GM19099 (cell line): ENCODE measurements around the gene HSPA4L.
A peak's percentile ranks its signal among the peaks of the same experiment; 100 is the strongest.

Experiments
- POLR2A ChIP-seq: IDR thresholded peaks from 3 replicates; pipeline ENCODE4 v1.6.1; 2011; ENCODE audit warnings: low read depth; ENCODE audit not compliant: insufficient read length; ENCODE audit errors: extremely low read depth

HSPA4L gene

DNA sequence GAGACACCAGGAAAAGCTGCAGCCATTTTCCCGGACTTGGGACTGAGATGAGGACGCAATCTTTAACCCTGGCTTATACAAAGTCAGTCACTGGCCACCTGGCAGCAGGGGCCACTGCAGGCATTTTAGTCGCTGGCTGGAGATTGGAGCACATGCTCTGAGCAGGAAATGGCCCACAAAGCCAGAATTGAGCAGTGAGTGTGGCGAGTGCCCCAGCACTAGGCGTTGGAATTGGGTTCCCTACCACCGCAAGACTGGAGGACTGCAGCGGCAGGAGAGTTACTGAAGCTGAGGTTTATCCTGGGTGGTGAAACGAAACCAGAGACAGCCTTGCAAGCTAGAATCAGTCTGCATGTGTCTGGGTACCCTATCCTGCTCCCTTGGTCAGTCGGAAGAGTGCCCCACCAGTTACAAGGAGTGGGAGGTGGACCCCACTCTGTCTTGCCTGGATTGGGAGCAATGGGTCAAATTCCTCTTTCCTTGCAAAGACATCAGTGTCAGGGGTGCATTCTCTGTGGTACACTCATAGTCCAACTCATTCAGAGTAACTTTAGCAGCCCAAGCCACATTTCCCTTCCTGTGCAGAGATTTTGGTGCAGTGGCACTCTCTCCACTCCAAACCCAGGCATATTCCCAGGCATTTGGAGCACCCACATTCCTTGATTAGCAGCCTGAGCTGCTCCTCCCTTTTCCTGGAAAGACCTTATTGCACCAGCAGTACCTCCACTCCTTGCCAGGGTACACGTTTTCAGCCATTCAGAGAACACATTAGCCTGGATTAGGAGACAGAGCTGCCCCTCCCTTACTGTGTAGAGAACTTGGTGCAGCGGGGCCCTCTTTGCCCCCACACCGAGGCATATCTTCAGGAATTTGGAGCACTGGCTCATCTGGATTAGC lies 61.8 kb downstream of the HSPA4L start:
- TF ChIP-seq POLR2A = no peak

DNA sequence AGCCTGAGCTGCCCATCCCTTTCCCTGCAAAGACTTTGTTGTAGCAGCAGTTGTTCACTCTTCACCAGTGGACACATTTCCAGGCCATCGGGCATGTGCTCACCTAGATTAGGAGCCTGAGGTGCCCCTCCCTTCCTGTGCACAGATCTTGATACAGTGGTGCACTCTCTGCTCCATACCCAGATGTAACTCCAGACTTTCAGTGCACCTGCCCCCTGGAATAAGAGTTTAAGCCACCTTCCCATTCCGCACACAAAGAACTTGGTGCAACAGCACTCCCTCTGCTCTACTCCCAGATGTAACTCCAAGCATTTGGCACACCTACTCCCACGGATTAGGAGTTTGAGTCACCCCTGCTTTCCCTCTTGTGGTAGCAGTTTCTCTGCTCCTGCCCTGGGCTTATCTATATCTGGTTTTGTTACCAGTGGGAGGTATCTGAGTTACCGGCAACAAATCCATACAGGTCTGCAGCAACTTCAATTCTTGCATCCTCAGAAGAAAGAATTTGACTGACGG lies 62.5 kb downstream of the HSPA4L start:
- TF ChIP-seq POLR2A = no peak

DNA sequence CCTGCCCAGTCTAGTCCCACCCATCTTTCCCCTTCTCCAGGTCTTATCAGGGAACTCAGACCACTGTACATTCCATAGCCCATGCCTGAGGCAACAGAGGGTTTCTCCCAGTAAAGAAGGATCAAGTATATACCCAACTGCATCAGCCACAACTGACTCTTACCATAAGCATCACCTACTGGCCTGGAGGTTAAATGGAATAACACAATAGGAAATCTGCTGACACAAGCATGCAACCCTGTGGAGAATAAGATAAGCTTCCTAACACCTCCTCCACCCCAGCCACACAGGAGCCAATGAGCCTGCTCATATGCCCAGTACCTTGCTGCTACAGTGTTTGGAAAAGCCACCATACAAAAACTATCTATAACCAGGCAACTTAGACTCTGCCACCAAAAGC lies 63.9 kb downstream of the HSPA4L start:
- no peak for TF ChIP-seq POLR2A

DNA sequence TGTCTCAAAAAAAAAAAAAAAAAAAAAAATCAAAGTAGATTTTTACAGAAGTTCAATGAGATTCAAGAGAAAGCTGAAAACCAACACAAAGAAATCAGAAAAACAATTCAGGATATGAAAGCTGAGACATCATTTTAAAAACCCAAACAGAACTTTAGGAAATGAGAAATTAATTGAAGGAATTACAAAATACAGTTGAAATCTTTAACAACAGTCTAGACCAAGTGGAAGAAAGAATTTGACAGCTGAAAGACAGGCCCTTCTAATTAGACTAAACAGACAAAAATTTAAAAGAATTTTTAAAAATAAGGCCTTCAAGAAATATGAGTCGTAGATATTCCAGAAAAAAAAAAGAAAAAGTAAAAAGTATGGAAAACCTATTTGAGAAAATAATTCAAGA lies 64.6 kb downstream of the HSPA4L start:
- TF ChIP-seq POLR2A = no peak

DNA sequence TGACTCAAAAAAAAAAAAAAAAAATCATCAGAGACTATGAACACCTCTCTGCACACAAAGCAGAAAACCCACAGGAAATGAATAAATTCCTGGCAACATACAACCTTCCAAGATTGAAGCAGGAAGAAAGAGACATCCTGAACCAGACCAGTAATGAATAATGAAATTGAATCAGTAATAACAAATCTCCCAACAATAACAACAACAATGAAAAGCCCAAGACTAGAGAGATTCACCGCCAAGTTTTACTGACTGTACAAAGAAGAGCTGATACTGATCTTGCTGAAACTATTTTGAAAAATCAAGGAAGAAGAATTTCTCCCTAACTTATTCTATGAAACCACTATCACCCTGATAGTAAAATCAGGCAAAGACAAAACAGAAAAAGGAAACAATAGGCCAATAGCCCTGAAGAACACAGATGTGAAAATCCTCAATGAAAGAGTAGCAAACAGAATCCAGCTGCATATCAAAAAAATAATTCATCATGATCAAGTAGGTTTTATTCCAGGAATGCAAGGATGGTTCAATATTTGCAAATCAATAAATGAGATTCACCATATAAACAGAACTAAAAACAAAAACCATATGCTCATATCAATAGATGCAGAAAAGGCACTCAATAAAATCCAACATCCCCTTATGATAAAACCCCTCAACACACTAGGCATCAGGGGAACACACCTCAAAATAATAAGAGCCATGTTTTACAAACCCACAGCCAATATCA lies 67.5 kb downstream of the HSPA4L start:
- TF ChIP-seq POLR2A = no peak

DNA sequence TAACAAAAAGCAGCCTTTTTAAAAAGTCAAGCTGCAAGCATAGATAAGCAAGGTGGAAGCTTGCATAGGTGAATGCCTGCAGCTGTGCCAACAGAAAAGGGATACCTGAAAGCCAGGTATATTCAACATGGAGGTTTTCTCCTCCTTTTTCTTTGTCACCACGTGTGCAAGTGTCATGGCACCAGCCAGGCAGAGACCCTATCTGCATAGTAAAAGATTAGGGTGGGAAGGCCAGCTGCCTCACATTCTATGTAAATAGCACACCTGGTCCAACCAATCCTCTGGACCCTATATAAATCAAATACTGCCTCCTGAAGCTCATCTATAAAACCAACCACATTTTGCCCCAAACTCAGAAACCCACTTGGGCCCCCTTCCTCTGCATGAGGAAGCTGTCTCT lies 70.5 kb downstream of the HSPA4L start:
- TF ChIP-seq POLR2A = no peak

DNA sequence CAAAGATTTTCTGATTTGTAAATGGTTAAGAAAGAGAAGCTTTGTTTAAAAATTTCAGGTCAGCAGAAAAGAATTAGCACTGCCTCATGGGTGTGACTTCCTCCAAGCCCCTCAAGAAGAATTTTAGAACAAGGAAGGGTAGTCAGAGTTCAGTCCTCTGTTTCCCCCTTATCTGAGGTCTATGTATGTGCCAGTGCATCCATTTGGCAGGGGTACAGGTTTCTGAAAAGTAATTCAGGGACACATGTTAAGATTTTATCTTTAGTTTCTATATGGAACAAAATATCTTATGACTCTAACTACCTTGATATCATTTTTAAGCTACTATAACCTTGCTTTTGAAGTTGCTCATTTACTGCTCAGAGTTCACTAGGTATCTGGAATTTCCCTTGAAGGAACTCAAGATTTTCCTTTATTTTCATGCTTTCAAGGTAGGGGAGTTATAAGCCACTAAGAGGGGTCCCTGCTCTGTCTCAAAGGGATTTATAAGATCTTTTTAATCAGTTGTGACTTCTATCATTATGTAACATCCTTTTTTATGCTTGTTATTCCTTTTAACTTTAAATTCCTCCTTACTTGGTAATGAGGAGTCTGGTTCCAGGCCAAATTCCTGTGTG lies 74.2 kb downstream of the HSPA4L start:
- TF ChIP-seq POLR2A = no peak

DNA sequence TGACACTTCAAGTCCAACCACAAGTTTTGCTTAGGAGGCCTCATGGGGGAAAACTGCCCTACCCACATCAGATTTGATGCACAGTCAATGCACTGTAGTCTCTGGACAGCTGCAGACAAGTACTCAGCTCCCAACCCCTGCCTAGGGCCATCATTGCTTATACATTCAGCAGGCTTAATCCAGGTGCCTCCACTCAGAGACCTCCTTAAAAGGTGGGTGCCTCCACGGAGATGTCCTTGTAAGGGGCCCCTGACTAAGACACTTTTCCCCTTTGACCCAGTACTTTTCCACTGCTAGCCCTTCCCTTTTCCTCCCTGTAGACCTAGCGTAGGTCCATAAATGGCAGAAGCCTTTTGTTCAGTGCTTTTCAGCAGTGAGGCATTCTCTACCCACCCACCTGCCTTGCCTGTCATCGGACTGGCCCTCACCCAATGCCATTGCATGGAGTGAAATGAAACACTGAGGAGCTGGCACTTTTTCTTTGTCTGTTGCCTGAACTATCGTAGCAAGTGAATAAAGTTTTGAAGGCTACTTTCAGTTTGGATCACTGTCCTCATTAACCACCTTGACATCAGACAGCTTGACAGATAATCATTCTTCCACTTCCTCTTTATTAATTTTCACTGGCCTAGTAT lies 74.8 kb downstream of the HSPA4L start:
- TF ChIP-seq POLR2A = peak; percentile 11

DNA sequence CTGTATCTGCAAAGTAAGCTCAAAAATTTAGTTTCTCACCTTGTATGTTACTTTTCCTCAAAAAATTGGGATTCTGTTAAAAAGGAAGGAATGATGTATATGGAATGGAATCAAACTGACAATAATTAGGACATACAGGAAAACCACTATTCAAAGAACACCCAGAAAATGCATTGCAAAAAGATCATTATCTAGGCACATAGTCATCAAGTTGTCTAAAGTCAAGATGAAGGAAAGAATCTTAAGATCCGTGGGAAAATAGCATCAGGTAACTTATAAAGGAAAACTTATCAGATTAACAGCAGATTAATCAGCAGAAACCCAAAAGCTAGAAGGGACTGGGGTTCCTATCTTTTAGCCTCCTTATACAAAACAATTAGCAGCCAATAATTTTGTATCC lies 75.5 kb downstream of the HSPA4L start:
- no peak for TF ChIP-seq POLR2A

DNA sequence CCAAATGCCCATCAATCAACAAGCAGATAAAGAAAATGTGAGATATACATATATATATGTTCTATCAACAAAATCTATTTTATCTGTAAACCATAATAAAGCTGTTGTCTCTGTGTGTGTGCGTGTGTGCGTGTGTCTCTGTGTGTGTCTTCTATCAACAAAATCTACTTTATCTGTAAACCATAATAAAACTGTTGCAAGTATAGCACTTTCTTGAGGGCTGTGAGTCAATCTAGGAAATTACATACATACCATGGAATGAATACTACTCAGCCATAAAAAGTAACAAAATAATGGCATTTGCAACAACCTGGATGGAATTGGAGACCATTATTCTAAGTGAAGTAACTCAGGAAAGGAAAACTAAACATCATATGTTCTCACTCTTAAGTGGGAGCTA lies 86.1 kb downstream of the HSPA4L start:
- no peak for TF ChIP-seq POLR2A

DNA sequence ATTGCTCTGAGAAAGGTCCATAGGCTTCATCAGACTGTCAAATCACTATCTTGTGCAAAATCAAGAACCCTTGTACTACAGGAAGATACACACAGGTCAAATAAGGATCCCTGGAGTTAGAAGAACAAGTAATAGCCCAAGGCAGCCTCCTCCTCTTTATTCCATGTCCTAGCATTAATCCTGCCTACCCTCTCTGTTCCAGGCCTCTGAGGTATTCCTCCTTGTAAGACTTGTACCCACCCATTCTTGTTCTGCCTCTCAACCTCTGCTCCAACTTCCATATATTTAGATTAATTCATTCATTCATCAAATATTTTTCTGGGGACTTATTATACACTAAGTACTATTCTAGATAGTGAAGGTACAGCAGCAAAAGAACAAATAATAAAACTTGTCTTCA lies 88.2 kb downstream of the HSPA4L start:
- no peak for TF ChIP-seq POLR2A

DNA sequence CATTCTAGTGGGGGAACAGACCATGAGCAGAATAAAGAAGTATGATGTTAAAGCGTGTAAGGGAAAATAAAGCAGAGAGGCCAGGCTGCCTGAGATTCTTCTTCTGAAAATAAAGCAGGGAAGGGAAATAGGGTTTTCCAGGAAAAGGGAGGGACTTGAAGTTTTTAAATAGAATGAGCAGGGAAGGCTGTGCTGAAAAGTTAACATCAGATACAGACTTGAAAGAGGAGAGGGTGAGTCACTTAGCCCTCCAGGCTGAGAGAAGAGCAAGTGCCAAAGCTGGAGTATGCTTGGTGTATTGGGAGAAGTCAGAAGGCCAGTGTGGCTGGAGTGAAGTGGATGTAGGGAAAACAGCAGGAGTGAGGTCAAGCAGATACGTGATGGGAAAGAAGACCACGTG lies 88.6 kb downstream of the HSPA4L start:
- no peak for TF ChIP-seq POLR2A

DNA sequence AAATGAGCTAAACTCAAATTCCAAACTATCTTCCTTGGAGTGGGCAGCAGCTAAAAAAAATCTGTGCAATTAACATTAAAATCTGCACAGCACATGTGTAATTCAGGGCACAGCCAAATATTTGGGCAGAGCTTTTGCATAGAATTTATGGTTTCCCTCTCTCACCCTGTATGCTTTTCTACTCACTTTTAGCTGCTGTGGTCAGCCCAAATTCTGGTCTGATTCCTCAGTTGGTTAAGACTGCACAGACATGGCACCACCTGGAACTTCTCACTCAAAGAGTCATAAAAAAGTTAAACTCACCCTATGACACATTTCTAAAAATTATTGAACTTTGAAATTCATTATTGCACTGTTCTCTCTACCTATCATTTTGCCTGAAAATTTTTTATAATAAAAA lies 93.7 kb downstream of the HSPA4L start:
- TF ChIP-seq POLR2A = no peak

DNA sequence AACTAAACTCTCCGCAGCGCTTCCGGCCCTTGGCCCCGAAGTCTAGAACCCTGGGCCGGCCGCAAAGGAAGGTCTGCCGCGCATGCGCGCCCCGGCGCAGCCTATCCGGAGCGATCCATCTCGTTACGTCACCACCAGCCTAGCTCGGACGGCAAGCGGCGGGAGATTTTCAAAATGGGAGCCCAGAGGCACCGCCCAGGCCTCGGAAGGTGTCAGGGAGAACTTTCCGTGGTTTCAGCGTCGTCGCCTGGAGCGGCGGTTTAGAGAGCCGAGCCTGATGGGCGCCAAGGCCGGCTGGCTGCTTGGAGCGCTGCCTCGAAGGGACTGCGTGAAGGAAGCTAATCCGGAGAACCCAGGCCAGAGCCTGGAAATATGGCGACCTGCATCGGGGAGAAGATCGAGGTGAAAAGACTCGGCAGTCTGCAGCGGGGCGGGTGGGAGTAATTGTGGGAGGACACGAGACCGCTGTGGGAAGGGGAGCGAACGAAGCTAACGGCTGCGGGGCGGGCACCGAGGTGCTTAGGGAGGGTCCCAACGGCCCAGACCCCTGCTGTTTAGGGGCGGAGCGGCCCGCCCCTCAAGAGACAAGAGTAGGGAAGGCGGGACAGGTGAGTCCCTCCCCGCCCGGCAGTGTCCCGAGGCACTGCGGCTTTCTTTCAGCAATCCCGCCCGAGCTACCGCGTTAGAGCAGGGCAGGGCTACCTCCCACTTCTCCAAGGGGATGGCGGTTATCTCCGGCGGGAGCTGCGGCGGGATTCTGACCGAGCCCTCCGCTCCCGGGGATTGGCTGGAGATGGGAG lies 98.8 kb downstream of the HSPA4L start, which contains the start of gene PLK4:
Gene PLK4, plus strand, starts transcription at position 131 of the 800 bp plus-strand sequence. Its CDS starts 242 bp downstream, at position 373.
- TF ChIP-seq POLR2A = peak; percentile 67

DNA sequence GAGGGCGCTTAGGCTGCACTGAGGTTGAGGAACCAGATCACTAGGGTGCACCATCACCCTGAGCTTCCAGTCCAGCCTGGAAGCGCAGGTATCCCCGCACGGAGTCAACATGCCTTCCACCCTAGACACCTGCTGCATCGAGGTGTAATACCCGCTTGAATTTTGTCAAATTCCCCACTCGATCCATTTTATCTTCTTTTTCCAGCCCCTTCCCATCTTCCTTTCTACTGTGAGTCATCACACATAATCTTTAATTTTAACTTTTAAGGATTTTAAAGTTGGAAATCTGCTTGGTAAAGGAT lies 99.4 kb downstream of the HSPA4L start:
- no peak for TF ChIP-seq POLR2A

DNA sequence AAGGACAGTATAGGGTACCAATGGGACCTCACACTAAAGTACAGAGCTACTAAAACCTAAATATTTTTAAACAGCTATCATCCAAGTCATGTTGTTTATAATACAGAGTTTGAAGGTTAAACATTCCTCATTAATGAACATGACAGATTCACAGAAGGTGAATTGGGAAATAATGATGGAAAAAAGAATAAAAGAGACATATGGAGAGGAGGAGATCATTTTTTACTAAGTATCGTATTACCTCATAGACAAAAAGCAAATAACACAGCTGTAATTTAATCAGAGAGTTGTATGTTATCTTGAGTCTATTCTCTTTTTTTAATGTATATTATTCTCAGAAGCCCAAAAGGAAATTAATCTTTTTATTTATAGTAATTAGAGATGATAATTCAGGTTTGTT lies 106.4 kb downstream of the HSPA4L start:
- no peak for TF ChIP-seq POLR2A
